ENCODE results near the gene HS3ST4. TPM values are rescaled to one million over a fixed set of nuclear protein-coding genes. Genes with fewer than 3 reads are reported as not detected.

Gene HS3ST4
- total and polyA plus RNA-seq, 2 of the 4 experiments (the other 2 are of a cell fraction): not detected

DNA sequence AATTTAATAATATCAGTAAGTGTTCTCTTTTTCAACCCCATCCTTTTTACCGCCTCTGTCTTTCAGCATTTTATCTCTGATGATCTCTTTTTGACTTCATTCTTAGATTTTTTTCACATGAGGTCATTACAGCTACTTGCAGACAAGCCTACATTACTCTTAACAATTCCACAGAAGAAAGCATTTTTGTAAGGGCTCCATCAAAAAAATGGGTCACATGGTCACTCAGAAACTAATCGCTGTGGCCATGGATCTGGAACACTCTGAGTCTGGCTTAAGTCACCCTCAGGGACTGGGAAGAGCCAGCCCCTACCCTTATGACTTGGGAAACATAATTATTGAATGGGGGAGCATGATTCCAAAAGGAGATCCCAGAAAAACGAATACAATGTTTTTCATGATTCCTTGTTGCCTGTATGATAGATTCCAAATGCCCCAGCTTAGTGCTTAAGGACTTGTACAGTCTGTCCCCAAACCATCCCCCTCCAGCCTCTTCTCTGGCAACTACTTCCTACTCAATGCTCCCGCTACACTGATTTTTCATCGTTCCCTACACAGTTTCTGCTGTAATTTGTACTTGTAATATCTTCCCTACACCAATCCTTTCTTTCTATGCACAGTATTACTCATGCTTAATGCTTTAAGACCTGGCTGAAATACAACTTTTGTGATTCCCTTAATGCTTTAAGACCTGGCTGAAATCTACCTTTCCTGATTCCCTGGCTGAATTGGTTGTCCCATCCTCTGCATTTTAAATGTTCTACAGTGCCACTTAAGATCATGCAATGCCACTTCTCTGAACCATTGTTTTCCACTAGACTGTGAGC lies 457.8 kb downstream of the HS3ST4 start:
- CTCF ChIA-PET: no interaction called here
- WGBS, 2 experiments (ENCODE audit: extremely low coverage in 2 of 2, insufficient read length in 1 of 2): 37% methylated on average over 2 of the region's 5 CpGs; no CpG with 5 or more reads in 1 of the 2 experiments

More for the DNA sequence above, 457.8 kb downstream of the HS3ST4 start:
- Histone ChIP-seq H2BK15ac (ENCODE audit: low read depth, low read length) (no peak overlapping the region), H3K4ac (ENCODE audit: low read depth, low read length) (no peak overlapping the region), H3K4me1 (ENCODE audit: control insufficient read depth, insufficient read depth, low read length) (no peaks in the 10 kb centered on the region), H3K9me1 (ENCODE audit: insufficient read depth, low read length) (no peaks in the 10 kb centered on the region), H3K4me3 (ENCODE audit: insufficient read depth, low read depth, low read length) (no peak overlapping the region), H3K9ac (ENCODE audit: low read depth, low read length) (no peak overlapping the region), H3K4me2 (ENCODE audit: low read depth, low read length) (no peak overlapping the region), H2AK9ac (replicated peaks; ENCODE audit: low read depth, low read length, poor library complexity) (no peak overlapping the region), H3K79me1 (ENCODE audit: low read depth in 1 of 2, low read length in 2 of 2) (no peaks in the 10 kb centered on the region), H4K20me1 (ENCODE audit: insufficient read depth, low read length) (no peaks in the 10 kb centered on the region), H4K8ac (ENCODE audit: low read depth in 2 of 2, low read length in 2 of 2) (no peak overlapping the region), H3K23ac (ENCODE audit: low read depth, low read length) (no peak overlapping the region), H3K56ac (ENCODE audit: extremely low read depth, insufficient read depth, low read length) (no peak overlapping the region), H3K9me3 (ENCODE audit: control insufficient read depth, insufficient read depth, low read length) (0 out of 2 replicates have a peak, but pooled peaks cover 2% of the 10 kb centered on the region), H2AFZ (replicated peaks; ENCODE audit: low read length, poor library complexity) (no peak overlapping the region), H3K27ac (ENCODE audit: insufficient read depth, low read length) (no peak overlapping the region), H2BK5ac (ENCODE audit: low read depth, low read length, poor library complexity, severe bottlenecking) (no peak overlapping the region), H3K18ac (ENCODE audit: low read depth, low read length) (no peak overlapping the region), H3K27me3 (ENCODE audit: control insufficient read depth, insufficient read depth, low read length) (no peaks in the 10 kb centered on the region), H2BK120ac (ENCODE audit: low read depth, low read length) (no peak overlapping the region), H4K91ac (ENCODE audit: insufficient read depth, low read depth, low read length) (no peak overlapping the region), H2AK5ac (ENCODE audit: low read depth, low read length) (no peak overlapping the region), H4K5ac (ENCODE audit: low read depth, low read length) (no peak overlapping the region), H2BK20ac (ENCODE audit: low read depth, low read length) (no peak overlapping the region), H3K36me3 (ENCODE audit: control insufficient read depth, insufficient read depth, low read length) (no peaks in the 10 kb centered on the region), H3K14ac (replicated peaks; ENCODE audit: low read depth, low read length) (no peak overlapping the region)
- DNase-seq (no peak), ATAC-seq (ENCODE audit: low read depth) (no peak)
- intact Hi-C loops (cut with micrococcal nuclease): no loop called here
- dilution Hi-C loops (cut with HindIII; ENCODE audit: low sequenced_read_pairs, unreplicated experiment): no loop called here
- BruUV-seq (replicated peaks): no TSS peak
- in situ Hi-C loops (cut with MboI; ENCODE audit: low sequenced_read_pairs): no loop called here
- POLR2A ChIA-PET (ENCODE audit: unreplicated experiment): no interaction called here
- TF ChIP-seq RFX5 (IDR thresholded peaks at IDR 0.05; ENCODE audit: low read depth, low read length): no peak
- no peak for TF ChIP-seq NFE2L2 (IDR thresholded peaks at IDR 0.05; ENCODE audit: low read depth, low read length)
- TF ChIP-seq MAFK (IDR thresholded peaks at IDR 0.05; ENCODE audit: low read depth, low read length): no peak
- no peak for TF ChIP-seq POLR2A (IDR thresholded peaks at IDR 0.05; ENCODE audit: low read depth, low read length)
- no peak for TF ChIP-seq RAD21 (IDR thresholded peaks at IDR 0.05; ENCODE audit: low read length)
- TF ChIP-seq SMC3 (IDR thresholded peaks at IDR 0.05; ENCODE audit: low read depth, low read length): no peak
- no peak for TF ChIP-seq FOS (IDR thresholded peaks at IDR 0.05; ENCODE audit: low read depth, low read length)
- TF ChIP-seq ELK1 (IDR thresholded peaks at IDR 0.05; ENCODE audit: borderline replicate concordance, low read depth, low read length): no peak

Data from IMR-90 (cell line).